Activated CD8-positive, alpha-beta memory T cell treated with anti-CD3 and anti-CD28 coated beads, Interleukin-2, amount 50 U/mL, for 1 hour (primary cell): ENCODE results near the gene RHOV.

ENCODE experiments used
- DNase-seq: peaks from one replicate; pipeline ENCODE4 v3.0.0-alpha.2; 2020; ENCODE audit errors: extremely low read depth

RHOV gene

GRCh38 chr15:40873694-40874561 is at the start of gene RHOV:
TSS of gene RHOV (minus strand) at chr15:40874234. CDS start at chr15:40874139, 95 bp downstream.
- no peak for DNase-seq

- no peak for DNase-seq
Observed at GRCh38 chr15:40923551-40923950, 49.5 kb upstream of the RHOV start.

- DNase-seq = no peak
Observed at GRCh38 chr15:40922608-40923005, 48.6 kb upstream of the RHOV start.

GRCh38 chr15:40921949-40922607 is 48.0 kb upstream of the RHOV start:
- no peak for DNase-seq

- DNase-seq = no peak
Observed at GRCh38 chr15:40918799-40919392, 44.9 kb upstream of the RHOV start.

- no peak for DNase-seq
Observed at GRCh38 chr15:40918146-40918798, 44.2 kb upstream of the RHOV start.

GRCh38 chr15:40917585-40917984 is 43.6 kb upstream of the RHOV start:
- no peak for DNase-seq

- no peak for DNase-seq
Observed at GRCh38 chr15:40915679-40916078, 41.6 kb upstream of the RHOV start.

GRCh38 chr15:40915116-40915661 is 41.2 kb upstream of the RHOV start:
- no peak for DNase-seq

GRCh38 chr15:40914486-40914885 is 40.5 kb upstream of the RHOV start:
- DNase-seq = no peak

- DNase-seq = no peak
Observed at GRCh38 chr15:40914013-40914412, 40.0 kb upstream of the RHOV start.

GRCh38 chr15:40912478-40912877 is 38.4 kb upstream of the RHOV start:
- DNase-seq = no peak

GRCh38 chr15:40911693-40912092 is 37.7 kb upstream of the RHOV start:
- no peak for DNase-seq

- DNase-seq = no peak
Observed at GRCh38 chr15:40911141-40911540, 37.1 kb upstream of the RHOV start.

GRCh38 chr15:40909662-40910630 is 35.9 kb upstream of the RHOV start:
- DNase-seq = no peak

- no peak for DNase-seq
Observed at GRCh38 chr15:40908095-40908494, 34.1 kb upstream of the RHOV start.

- DNase-seq = no peak
Observed at GRCh38 chr15:40906991-40907802, 33.2 kb upstream of the RHOV start.

GRCh38 chr15:40906091-40906990 is 32.3 kb upstream of the RHOV start:
- DNase-seq = no peak
